H1 (cell line): ENCODE results near the gene NLGN4Y. TPM values are rescaled to one million over a fixed set of nuclear protein-coding genes. Genes with fewer than 3 reads are reported as not detected.

ENCODE experiments used
- USF2 ChIP-seq: IDR thresholded peaks from 2 replicates; pipeline ENCODE4 v1.6.1; 2011; ENCODE audit warnings: low read length, improper control_type of control experiment
- polyA plus RNA-seq, 7 experiments: library from polyadenylated mRNA; depleted of rRNA in 3 of 7; stranded (reverse) in 5 of 7; unstranded in 2 of 7; fragments of >200 nt in 5 of 7; fragments of 200-250 nt in 2 of 7; gene quantifications; 1 replicate in 5 of 7; 2 replicates in 1 of 7; 4 replicates in 1 of 7; pipeline versions ENCODE4 v1.2.1 to v1.2.3, GENCODE V29; 2011 to 2013; ENCODE audit warnings: missing spikeins in 2 of 7, mixed read lengths in 2 of 7
- total RNA-seq: library from RNA; stranded (reverse); fragmentation: NEBNext Ultra II Directional; extraction: Animal tissue kit (Norgen Biotek cat#: 25700); gene quantifications from 2 replicates; pipeline ENCODE4 v1.2.1, GENCODE V29; 2021

The NLGN4Y gene
- total and polyA plus RNA-seq, 2 of the 8 experiments (the other 6 are each of a cell fraction or from before 2014, with no cell fraction given): 35.7 to 51.3 TPM

- TF ChIP-seq USF2: no peak
- TF ChIP-seq, all 59 proteins: peak for 0
Observed at GRCh38 chrY:14628208-14628607, 103.9 kb downstream of the NLGN4Y start (continued).
